HuH-7 (cell line): Measurements from ENCODE around the gene DPYD.
A peak's percentile ranks its signal among the peaks of the same experiment; 100 is the strongest.

Experiments used
- DNase-seq: peaks from one replicate; pipeline ENCODE4 v3.0.0; 2011; ENCODE audit warnings: low spot score

Gene DPYD

GRCh38 chr1:97091679-97092078 lies 829.2 kb downstream of the DPYD start:
- DNase-seq = no peak

GRCh38 chr1:97091263-97091662 lies 829.6 kb downstream of the DPYD start:
- DNase-seq = no peak

- no peak for DNase-seq
Observed at GRCh38 chr1:97090725-97091124, 830.1 kb downstream of the DPYD start.

GRCh38 chr1:97089173-97089572 lies 831.7 kb downstream of the DPYD start:
- no peak for DNase-seq

- no peak for DNase-seq
Observed at GRCh38 chr1:97088391-97088790, 832.4 kb downstream of the DPYD start.

GRCh38 chr1:97084546-97084945 lies 836.3 kb downstream of the DPYD start:
- DNase-seq = no peak

GRCh38 chr1:97082160-97082848 lies 838.5 kb downstream of the DPYD start:
- no peak for DNase-seq

GRCh38 chr1:97078872-97079271 lies 842.0 kb downstream of the DPYD start:
- DNase-seq = no peak

GRCh38 chr1:97077221-97077620 lies 843.6 kb downstream of the DPYD start:
- no peak for DNase-seq

- DNase-seq = no peak
Observed at GRCh38 chr1:97074771-97075170, 846.1 kb downstream of the DPYD start.

GRCh38 chr1:97073936-97074335 lies 846.9 kb downstream of the DPYD start:
- no peak for DNase-seq

- no peak for DNase-seq
Observed at GRCh38 chr1:97073169-97073568, 847.7 kb downstream of the DPYD start.

- no peak for DNase-seq
Observed at GRCh38 chr1:97071173-97071572, 849.7 kb downstream of the DPYD start.

GRCh38 chr1:97070376-97070775 lies 850.5 kb downstream of the DPYD start:
- no peak for DNase-seq

GRCh38 chr1:97069312-97069711 lies 851.5 kb downstream of the DPYD start:
- DNase-seq = no peak

- no peak for DNase-seq
Observed at GRCh38 chr1:97066860-97067259, 854.0 kb downstream of the DPYD start.

- DNase-seq = peak; percentile 47
Observed at GRCh38 chr1:97063532-97063931, 857.3 kb downstream of the DPYD start.

GRCh38 chr1:97061604-97062003 lies 859.2 kb downstream of the DPYD start:
- DNase-seq = no peak

- DNase-seq = no peak
Observed at GRCh38 chr1:97056386-97056785, 864.4 kb downstream of the DPYD start.

- no peak for DNase-seq
Observed at GRCh38 chr1:97053268-97053667, 867.6 kb downstream of the DPYD start.

- DNase-seq = no peak
Observed at GRCh38 chr1:97051823-97052222, 869.0 kb downstream of the DPYD start.

GRCh38 chr1:97050506-97050905 lies 870.3 kb downstream of the DPYD start:
- no peak for DNase-seq

GRCh38 chr1:97047421-97047793 lies 873.4 kb downstream of the DPYD start:
- no peak for DNase-seq

GRCh38 chr1:97046765-97047420 lies 873.9 kb downstream of the DPYD start:
- no peak for DNase-seq
